T-cell (primary cell): ENCODE data around the gene CCL28. TPM values are rescaled to one million over a fixed set of nuclear protein-coding genes. Genes with fewer than 3 reads are reported as not detected.

ENCODE experiments used
- ATAC-seq, 4 experiments: fragments of 200-7000 bp in 3 of 4; fragments of 150-1000 bp in 1 of 4; cut with Tn5 transposase; replicated peaks in 1 of 4; 1 replicate in 3 of 4; 2 replicates in 1 of 4; pipeline ENCODE4 v1.10.0; 2021; ENCODE audit warnings: moderate library complexity in 3 of 4, mild to moderate bottlenecking in 2 of 4, moderate number of reproducible peaks in 1 of 4
- CTCF ChIA-PET, 2 donors: fragments of 300-600 bp; sonication (Branson Sonifier 250); formaldehyde crosslinking; loops; one replicate each; lab custom pipeline; 2022; ENCODE audit warnings: antibody characterized with exemption in 2 of 2; lab: Charles Lee
- POLR2A ChIA-PET, 2 donors: fragments of 300-600 bp; sonication (Branson Sonifier 250); formaldehyde crosslinking; loops; one replicate each; lab custom pipeline; 2022; ENCODE audit warnings: antibody characterized with exemption in 2 of 2; lab: Charles Lee
- DNase-seq, 35 experiments: peaks; one replicate each; pipeline versions ENCODE4 v3.0.0 to v3.0.0-alpha.2; 2013 to 2023
- H3K27ac ChIP-seq: one replicate; pipeline ENCODE4 v1.5.1; 2013; ENCODE audit warnings: low read length
- H3K27me3 ChIP-seq, 2 experiments: replicated peaks in 1 of 2; 1 replicate in 1 of 2; 2 replicates in 1 of 2; pipeline versions ENCODE4 v1.6.1 to v1.7.0; 2013; ENCODE audit warnings: low read length in 1 of 2, mixed read lengths in 1 of 2; ENCODE audit not compliant: control insufficient read depth in 2 of 2, insufficient read depth in 2 of 2; ENCODE audit errors: extremely low read depth in 1 of 2
- H3K36me3 ChIP-seq, 2 donors: 1 replicate in 1 of 2; 2 replicates in 1 of 2; pipeline versions ENCODE4 v1.6.1 to v1.7.0; 2013; ENCODE audit warnings: low read length in 1 of 2; ENCODE audit not compliant: control insufficient read depth in 2 of 2, insufficient read depth in 1 of 2; ENCODE audit errors: extremely low read depth in 1 of 2
- H3K4me1 ChIP-seq, 2 experiments: 1 replicate in 1 of 2; 2 replicates in 1 of 2; pipeline versions ENCODE4 v1.6.1 to v1.7.0; 2013; ENCODE audit warnings: low read length in 2 of 2, mixed read lengths in 1 of 2; ENCODE audit not compliant: insufficient read depth in 2 of 2, control insufficient read depth in 1 of 2; ENCODE audit errors: extremely low read depth in 1 of 2
- H3K4me3 ChIP-seq, 2 donors: 1 replicate in 1 of 2; 2 replicates in 1 of 2; pipeline versions ENCODE4 v1.5.1 to v1.7.0; 2013; ENCODE audit warnings: mild to moderate bottlenecking in 2 of 2, low read length in 1 of 2, moderate library complexity in 1 of 2; ENCODE audit not compliant: control insufficient read depth in 1 of 2; ENCODE audit errors: extremely low read depth in 1 of 2
- H3K9me3 ChIP-seq: 2 replicates; pipeline ENCODE4 v1.7.0; 2013
- H3K27ac Mint-ChIP-seq, 2 donors: one replicate each; pipeline ENCODE4 v1.8.0; 2020 to 2021; ENCODE audit warnings: mild to moderate bottlenecking in 2 of 2, mixed read lengths in 2 of 2
- H3K27me3 Mint-ChIP-seq, 2 donors: one replicate each; pipeline ENCODE4 v1.8.0; 2021 to 2022; ENCODE audit warnings: mixed read lengths in 2 of 2
- H3K36me3 Mint-ChIP-seq: one replicate; pipeline ENCODE4 v1.8.0; 2021; ENCODE audit warnings: mixed read lengths
- H3K4me1 Mint-ChIP-seq, 3 donors: one replicate each; pipeline ENCODE4 v1.8.0; 2020 to 2022; ENCODE audit warnings: mixed read lengths in 3 of 3, mild to moderate bottlenecking in 1 of 3
- H3K4me3 Mint-ChIP-seq, 3 donors: one replicate each; pipeline ENCODE4 v1.8.0; 2020 to 2022; ENCODE audit warnings: mild to moderate bottlenecking in 3 of 3, mixed read lengths in 3 of 3, moderate library complexity in 3 of 3
- H3K9me3 Mint-ChIP-seq, 3 donors: one replicate each; pipeline ENCODE4 v1.8.0; 2020 to 2022; ENCODE audit warnings: mixed read lengths in 3 of 3
- WGBS: methylation state at CpG from one replicate; pipeline ENCODE4 v1.1.5; 2013; ENCODE audit warnings: missing lambda C conversion rate; ENCODE audit not compliant: insufficient coverage; 5-methylcytosine and 5-hydroxymethylcytosine counted together
- total RNA-seq, 35 experiments: library from RNA in 6 of 35; stranded (reverse) in 6 of 35; fragments of 120-200 nt in 1 of 35; gene quantifications; one replicate each; pipeline versions ENCODE4 v1.2.1 to v1.2.4 and lab custom pipeline; 2013 to 2026

CCL28 gene
- total RNA-seq, 5 donors from 2014 or later (not counting 1 experiment from before 2014, with no cell fraction given): 13.3 to 18.1 (median 15.8) TPM

DNA sequence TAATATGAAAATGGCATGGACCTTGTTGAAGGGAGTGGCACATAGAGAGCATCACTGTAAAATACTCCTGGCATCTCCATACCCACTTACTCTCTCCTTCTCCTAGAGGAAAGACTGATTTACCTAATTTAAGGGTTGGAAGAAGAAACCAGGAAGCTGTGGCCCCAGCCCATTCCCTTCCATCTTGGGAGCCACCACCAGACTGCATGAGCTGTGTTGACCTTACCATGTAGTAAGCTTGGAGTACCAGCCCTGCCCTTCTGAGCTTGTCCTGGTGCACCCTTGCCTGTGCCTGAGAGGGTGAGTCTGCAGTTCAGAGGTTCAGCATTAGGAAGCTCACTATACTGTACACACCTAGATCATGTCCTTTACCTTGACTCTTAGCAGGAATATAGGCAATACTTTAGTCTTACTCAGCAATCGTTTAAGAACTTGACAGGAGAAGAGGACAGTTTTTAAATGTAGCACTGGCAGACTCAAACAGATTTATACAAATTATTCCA is 63.3 kb downstream of the CCL28 start:
- POLR2A ChIA-PET: no interaction called here
- Mint-ChIP-seq H3K4me3 (no peak overlapping the region), H3K27ac (no peak overlapping the region), H3K9me3 (no peaks in the 10 kb centered on the region), H3K36me3 (no peaks in the 10 kb centered on the region), H3K4me1 (no peaks in the 10 kb centered on the region), H3K27me3 (peaks cover 11 to 21% of the 10 kb centered on the region in 2 donors)
- Histone ChIP-seq H3K27me3 (no peaks in the 10 kb centered on the region), H3K36me3 (no peaks in the 10 kb centered on the region), H3K27ac (no peak overlapping the region), H3K4me1 (no peaks in the 10 kb centered on the region), H3K4me3 (no peak overlapping the region), H3K9me3 (no peaks in the 10 kb centered on the region)
- ATAC-seq (no peak), DNase-seq (no peak)
- CTCF ChIA-PET: interaction anchor here in 1 of 2 donors (0.5 kb wide), 1 partner anchor 64 kb away, joined by 3 read pairs; no protein-coding TSS in a partner anchor
- no CpG with 5 or more reads among the region's 1 CpG for WGBS

- Mint-ChIP-seq H3K4me3 (no peak overlapping the region), H3K27me3 (peaks cover 16 to 21% of the 10 kb centered on the region in 2 donors), H3K27ac (no peak overlapping the region), H3K9me3 (no peaks in the 10 kb centered on the region), H3K4me1 (no peaks in the 10 kb centered on the region), H3K36me3 (no peaks in the 10 kb centered on the region)
- POLR2A ChIA-PET: no interaction called here
- H3K36me3 ChIP-seq: no peaks in the 10 kb centered on the region
- no peak overlapping the region for H3K4me3 ChIP-seq
- CTCF ChIA-PET: no interaction called here
- DNase-seq: no peak
- H3K9me3 ChIP-seq: no peaks in the 10 kb centered on the region
- H3K4me1 ChIP-seq: no peaks in the 10 kb centered on the region
- no peak for ATAC-seq
- no peak overlapping the region for H3K27ac ChIP-seq
- 94% methylated on average over 2 of the region's 4 CpGs for WGBS
- no peaks in the 10 kb centered on the region for H3K27me3 ChIP-seq
Measured at GRCh38 chr5:43348207-43348606, 64.0 kb downstream of the CCL28 start.

GRCh38 chr5:43338862-43339261 is 73.3 kb downstream of the CCL28 start:
- ATAC-seq (no peak), DNase-seq (no peak)
- Histone ChIP-seq H3K27me3 (peaks cover 0 to 16% of the 10 kb centered on the region in 2 experiments), H3K4me3 (no peak overlapping the region), H3K4me1 (no peaks in the 10 kb centered on the region), H3K27ac (no peak overlapping the region), H3K9me3 (no peaks in the 10 kb centered on the region), H3K36me3 (no peaks in the 10 kb centered on the region)
- Mint-ChIP-seq H3K27me3 (peaks cover 27 to 34% of the 10 kb centered on the region in 2 donors), H3K36me3 (peaks cover 3% of the 10 kb centered on the region), H3K4me3 (no peak overlapping the region), H3K9me3 (peaks cover 12 to 26% (median 16%) of the 10 kb centered on the region in 3 donors), H3K27ac (no peak overlapping the region), H3K4me1 (no peaks in the 10 kb centered on the region)
- POLR2A ChIA-PET: no interaction called here
- CTCF ChIA-PET: no interaction called here
- 73% methylated on average over 1 of the region's 1 CpG for whole genome bisulfite sequencing

- H3K4me3 Mint-ChIP-seq: no peak overlapping the region
- ATAC-seq (no peak), DNase-seq (no peak)
- CTCF ChIA-PET: no interaction called here
- H3K27ac ChIP-seq: no peak overlapping the region
- 57% methylated on average over 1 of the region's 2 CpGs for WGBS
- H3K4me1 ChIP-seq: no peaks in the 10 kb centered on the region
- H3K27me3 Mint-ChIP-seq: peaks cover 40 to 44% of the 10 kb centered on the region in 2 donors
- no peaks in the 10 kb centered on the region for H3K9me3 ChIP-seq
- H3K36me3 ChIP-seq: no peaks in the 10 kb centered on the region
- H3K4me3 ChIP-seq: no peak overlapping the region
- peaks cover 3% of the 10 kb centered on the region for H3K36me3 Mint-ChIP-seq
- H3K27me3 ChIP-seq: peaks cover 0 to 14% of the 10 kb centered on the region in 2 experiments
- POLR2A ChIA-PET: no interaction called here
- H3K27ac Mint-ChIP-seq: no peak overlapping the region
- H3K4me1 Mint-ChIP-seq: no peaks in the 10 kb centered on the region
- H3K9me3 Mint-ChIP-seq: peaks cover 10 to 32% (median 12%) of the 10 kb centered on the region in 3 donors
Measured at GRCh38 chr5:43336159-43336558, 76.0 kb downstream of the CCL28 start.

DNA sequence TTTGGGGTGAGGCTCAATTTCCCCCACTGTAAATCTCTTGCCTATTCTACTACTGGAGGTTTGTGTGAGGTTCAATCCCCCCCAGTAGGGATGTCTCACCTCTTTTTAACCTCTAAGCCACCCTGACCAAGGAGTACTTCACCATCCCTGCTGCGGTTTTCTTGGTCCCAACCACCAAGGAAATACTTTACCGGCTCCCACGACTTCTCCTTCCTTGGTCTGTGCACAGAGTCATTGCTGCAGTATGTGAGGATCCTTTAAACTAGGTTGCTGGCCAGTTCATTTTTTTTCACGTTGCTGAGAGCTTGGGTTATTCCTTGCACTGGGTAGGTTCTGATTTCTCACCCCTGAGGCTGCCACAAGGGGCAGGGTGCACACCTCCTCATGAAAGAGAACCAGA is 76.5 kb downstream of the CCL28 start:
- ATAC-seq (no peak), DNase-seq (no peak)
- Mint-ChIP-seq H3K36me3 (peaks cover 3% of the 10 kb centered on the region), H3K27me3 (peaks cover 40 to 44% of the 10 kb centered on the region in 2 donors), H3K4me3 (no peak overlapping the region), H3K27ac (no peak overlapping the region), H3K4me1 (no peaks in the 10 kb centered on the region), H3K9me3 (peaks cover 10 to 32% (median 12%) of the 10 kb centered on the region in 3 donors)
- H3K4me3 ChIP-seq: no peak overlapping the region
- H3K27me3 ChIP-seq: peaks cover 0 to 9% of the 10 kb centered on the region in 2 experiments
- no peaks in the 10 kb centered on the region for H3K4me1 ChIP-seq
- no peaks in the 10 kb centered on the region for H3K36me3 ChIP-seq
- H3K27ac ChIP-seq: no peak overlapping the region
- no peaks in the 10 kb centered on the region for H3K9me3 ChIP-seq
- 80% methylated on average over 4 of the region's 4 CpGs for WGBS
- ChIA-PET POLR2A (no interaction called here), CTCF (no interaction called here)

- Mint-ChIP-seq H3K27ac (no peak overlapping the region), H3K4me3 (no peak overlapping the region), H3K4me1 (no peaks in the 10 kb centered on the region), H3K36me3 (peaks cover 3% of the 10 kb centered on the region), H3K27me3 (peaks cover 25 to 29% of the 10 kb centered on the region in 2 donors), H3K9me3 (peaks cover 4 to 27% (median 12%) of the 10 kb centered on the region in 3 donors)
- ChIA-PET POLR2A (no interaction called here), CTCF (no interaction called here)
- Histone ChIP-seq H3K4me3 (no peak overlapping the region), H3K4me1 (no peaks in the 10 kb centered on the region), H3K36me3 (no peaks in the 10 kb centered on the region), H3K9me3 (no peaks in the 10 kb centered on the region), H3K27me3 (peaks cover 0 to 2% of the 10 kb centered on the region in 2 experiments), H3K27ac (no peak overlapping the region)
- no peak for ATAC-seq
- DNase-seq: no peak
- 100% methylated on average over 1 of the region's 1 CpG for WGBS
Measured at GRCh38 chr5:43332401-43332800, 79.8 kb downstream of the CCL28 start.
